A673 (cell line): Measurements from ENCODE around the gene UCP2. TPM values are rescaled to one million over a fixed set of nuclear protein-coding genes. Genes with fewer than 3 reads are reported as not detected.

Experiments used
- BruUV-seq: library from RNA; stranded (reverse); fragments of 400-500 nt; replicated peaks from 2 replicates; lab custom pipeline; 2021; lab: Mats Ljungman, UMichigan
- CTCF ChIA-PET: fragments of 300-600 bp; sonication (Branson Sonifier 250); formaldehyde crosslinking; loops from one replicate; lab custom pipeline; 2022; ENCODE audit warnings: antibody characterized with exemption; lab: Charles Lee
- POLR2A ChIA-PET: fragments of 300-600 bp; sonication (Branson Sonifier 250); formaldehyde crosslinking; loops from one replicate; lab custom pipeline; 2022; ENCODE audit warnings: antibody characterized with exemption; ENCODE audit not compliant: low non-redundant PET; lab: Charles Lee
- DNase-seq: peaks from one replicate; pipeline ENCODE4 v3.0.0-alpha.2; 2015; ENCODE audit warnings: low spot score
- H3K27ac ChIP-seq: fragments of 200-600 bp; sonication (generic); 2 replicates; pipeline ENCODE4 v1.5.1; 2016; ENCODE audit warnings: mixed run types, low read depth, mild to moderate bottlenecking, mixed read lengths, antibody characterized with exemption, low read length; ENCODE audit not compliant: poor library complexity, severe bottlenecking
- H3K27me3 ChIP-seq: fragments of 200-600 bp; sonication (generic); replicated peaks from 2 replicates; pipeline ENCODE4 v1.6.1; 2017; ENCODE audit warnings: mixed run types, low read depth, mild to moderate bottlenecking, mixed read lengths, antibody characterized with exemption, low read length; ENCODE audit not compliant: insufficient read depth, poor library complexity
- H3K36me3 ChIP-seq: fragments of 200-600 bp; sonication (generic); 2 replicates; pipeline ENCODE4 v1.6.1; 2016; ENCODE audit warnings: mixed run types, mild to moderate bottlenecking, mixed read lengths, antibody characterized with exemption, low read length; ENCODE audit not compliant: insufficient read depth, poor library complexity, severe bottlenecking
- H3K4me1 ChIP-seq: fragments of 200-600 bp; sonication (generic); 2 replicates; pipeline ENCODE4 v1.6.1; 2017; ENCODE audit warnings: mixed run types, mild to moderate bottlenecking, mixed read lengths, antibody characterized with exemption, low read length; ENCODE audit not compliant: insufficient read depth, poor library complexity, severe bottlenecking
- H3K4me3 ChIP-seq: fragments of 200-600 bp; sonication (generic); 2 replicates; pipeline ENCODE4 v1.5.1; 2016; ENCODE audit warnings: low read depth, mixed run types, mild to moderate bottlenecking, mixed read lengths, low read length; ENCODE audit not compliant: poor library complexity, severe bottlenecking
- H3K9me3 ChIP-seq: fragments of 200-600 bp; sonication (generic); 2 replicates; pipeline ENCODE4 v1.6.1; 2016; ENCODE audit warnings: mixed run types, low read depth, mild to moderate bottlenecking, mixed read lengths, antibody characterized with exemption, low read length; ENCODE audit not compliant: poor library complexity, severe bottlenecking
- CTCF ChIP-seq: fragments of 300-800, 200-600 bp; sonication (generic); conservative IDR thresholded peaks from 2 replicates; pipeline ENCODE4 v1.5.1; 2017; ENCODE audit warnings: low read depth, mild to moderate bottlenecking, antibody characterized with exemption, low read length, moderate library complexity, mixed read lengths
- EZH2 ChIP-seq: fragments of 200-600 bp; sonication (generic); IDR thresholded peaks from 2 replicates; pipeline ENCODE4 v1.6.1; 2017; ENCODE audit warnings: borderline replicate concordance, low read depth, mild to moderate bottlenecking, mixed read lengths, antibody characterized with exemption, low read length; ENCODE audit not compliant: poor library complexity, severe bottlenecking
- intact Hi-C: fragments of 100-400 bp; cut with micrococcal nuclease; formaldehyde crosslinking; loops from one replicate; pipeline ENCODE4 v1.10.0; 2022; ENCODE audit not compliant: unreplicated experiment
- total RNA-seq: library from RNA; stranded (reverse); gene quantifications from 2 replicates; pipeline ENCODE4 v1.2.3, GENCODE V29; 2021

UCP2 gene
- total RNA-seq, 1 experiment from 2014 or later = 88.5 TPM

- DNase-seq = no peak
- intact Hi-C loops = no loop called here
- POLR2A ChIA-PET = no interaction called here
- H3K36me3 ChIP-seq = no peaks in the 10 kb centered on the region
- no peak overlapping the region for H3K4me3 ChIP-seq
- no peaks in the 10 kb centered on the region for H3K27me3 ChIP-seq
- no TSS peak for BruUV-seq
- CTCF ChIA-PET = no interaction called here
- no peaks in the 10 kb centered on the region for H3K9me3 ChIP-seq
- TF ChIP-seq EZH2 (no peak), CTCF (no peak)
- H3K4me1 ChIP-seq = peaks cover under 1% of the 10 kb centered on the region
- no peak overlapping the region for H3K27ac ChIP-seq
Measured at GRCh38 chr11:73995731-73996130, 13.1 kb upstream of the UCP2 start.

GRCh38 chr11:73995247-73995646 lies 12.6 kb upstream of the UCP2 start:
- no peaks in the 10 kb centered on the region for H3K4me1 ChIP-seq
- intact Hi-C loops = no loop called here
- no peaks in the 10 kb centered on the region for H3K9me3 ChIP-seq
- POLR2A ChIA-PET = no interaction called here
- H3K27ac ChIP-seq = no peak overlapping the region
- DNase-seq = no peak
- TF ChIP-seq CTCF (no peak), EZH2 (no peak)
- CTCF ChIA-PET = no interaction called here
- BruUV-seq = no TSS peak
- no peaks in the 10 kb centered on the region for H3K27me3 ChIP-seq
- no peak overlapping the region for H3K4me3 ChIP-seq
- no peaks in the 10 kb centered on the region for H3K36me3 ChIP-seq

- intact Hi-C loops = no loop called here
Measured at GRCh38 chr11:73991471-73992006, 8.9 kb upstream of the UCP2 start.

More at GRCh38 chr11:73991471-73992006, 8.9 kb upstream of the UCP2 start:
- BruUV-seq = no TSS peak
- no peak for TF ChIP-seq EZH2
- no peak for TF ChIP-seq CTCF
- no peaks in the 10 kb centered on the region for H3K36me3 ChIP-seq
- no peaks in the 10 kb centered on the region for H3K4me1 ChIP-seq
- H3K9me3 ChIP-seq = no peaks in the 10 kb centered on the region
- no peaks in the 10 kb centered on the region for H3K27me3 ChIP-seq
- no peak for DNase-seq
- H3K4me3 ChIP-seq = no peak overlapping the region
- POLR2A ChIA-PET = no interaction called here
- CTCF ChIA-PET = no interaction called here
- H3K27ac ChIP-seq = no peak overlapping the region
